ENCODE results near the gene STARD10. TPM values are rescaled to one million over a fixed set of nuclear protein-coding genes. Genes with fewer than 3 reads are reported as not detected.

Gene STARD10
- total RNA-seq, 1 donor from 2014 or later, result 540 TPM

GRCh38 chr11:72726266-72727220, 67.3 kb downstream of the STARD10 start:
- no peak for DNase-seq (ENCODE audit: low spot score)

GRCh38 chr11:72725724-72726028, 68.2 kb downstream of the STARD10 start:
- no peak for DNase-seq (ENCODE audit: low spot score)

- peak; percentile 80 for DNase-seq (ENCODE audit: low spot score)
Observed at GRCh38 chr11:72724851-72725723, 68.8 kb downstream of the STARD10 start.

GRCh38 chr11:72724021-72724551, 69.8 kb downstream of the STARD10 start:
- DNase-seq (ENCODE audit: low spot score), result no peak

- peak; percentile 53 for DNase-seq (ENCODE audit: low spot score)
Observed at GRCh38 chr11:72723508-72723907, 70.3 kb downstream of the STARD10 start.

- peak; percentile 91 for DNase-seq (ENCODE audit: low spot score)
Observed at GRCh38 chr11:72722050-72722748, 71.6 kb downstream of the STARD10 start.

- DNase-seq (ENCODE audit: low spot score), result no peak
Observed at GRCh38 chr11:72721689-72722049, 72.2 kb downstream of the STARD10 start.

GRCh38 chr11:72721276-72721675, 72.6 kb downstream of the STARD10 start:
- DNase-seq (ENCODE audit: low spot score), result no peak

- DNase-seq (ENCODE audit: low spot score), result no peak
Observed at GRCh38 chr11:72720784-72721183, 73.1 kb downstream of the STARD10 start.

GRCh38 chr11:72720047-72720446, 73.8 kb downstream of the STARD10 start:
- DNase-seq (ENCODE audit: low spot score), result no peak

- DNase-seq (ENCODE audit: low spot score), result no peak
Observed at GRCh38 chr11:72719551-72719950, 74.3 kb downstream of the STARD10 start.

- no peak for DNase-seq (ENCODE audit: low spot score)
Observed at GRCh38 chr11:72719144-72719543, 74.7 kb downstream of the STARD10 start.

- DNase-seq (ENCODE audit: low spot score), result no peak
Observed at GRCh38 chr11:72718101-72718501, 75.7 kb downstream of the STARD10 start.

- no peak for DNase-seq (ENCODE audit: low spot score)
Observed at GRCh38 chr11:72716788-72717435, 76.9 kb downstream of the STARD10 start.

- no peak for DNase-seq (ENCODE audit: low spot score)
Observed at GRCh38 chr11:72716290-72716689, 77.6 kb downstream of the STARD10 start.

- DNase-seq (ENCODE audit: low spot score), result no peak
Observed at GRCh38 chr11:72712841-72713240, 81.0 kb downstream of the STARD10 start.

- DNase-seq (ENCODE audit: low spot score), result peak; percentile 69
Observed at GRCh38 chr11:72712168-72712751, 81.6 kb downstream of the STARD10 start.

GRCh38 chr11:72711141-72711540, 82.7 kb downstream of the STARD10 start:
- DNase-seq (ENCODE audit: low spot score), result no peak

- no peak for DNase-seq (ENCODE audit: low spot score)
Observed at GRCh38 chr11:72710278-72710677, 83.6 kb downstream of the STARD10 start.

GRCh38 chr11:72709478-72710238, 84.2 kb downstream of the STARD10 start:
- DNase-seq (ENCODE audit: low spot score), result no peak
